NCI-H2196 (cell line): Measurements from ENCODE around the gene KRT73.
A peak's percentile ranks its signal among the peaks of the same experiment; 100 is the strongest.

Experiments
- DNase-seq: peaks from one replicate; lab custom pipeline; 2025; ENCODE audit not compliant: unreplicated experiment; lab: John Stamatoyannopoulos, UW

KRT73 gene

GRCh38 chr12:52575256-52575655 lies 43.1 kb downstream of the KRT73 start:
- DNase-seq: no peak

DNA sequence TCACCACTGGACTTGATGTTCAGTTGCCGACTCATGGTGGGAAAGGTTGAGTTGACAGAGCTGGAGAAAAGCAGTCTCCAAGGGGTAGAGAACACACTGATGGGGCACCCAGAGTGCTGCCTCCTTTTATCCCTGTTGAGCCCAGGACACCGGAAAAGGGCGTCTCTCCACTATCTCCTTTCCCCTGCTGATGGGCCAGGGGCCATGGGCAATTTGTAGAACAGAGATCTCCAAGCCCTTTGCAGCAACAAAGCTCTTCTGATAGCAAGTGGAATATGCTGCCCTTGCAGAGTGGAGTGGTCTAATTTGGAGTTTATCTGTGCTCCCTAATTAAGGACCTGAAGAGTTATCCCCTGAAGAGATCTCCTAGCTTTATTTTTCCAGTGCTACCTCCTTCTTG lies 44.6 kb downstream of the KRT73 start, which contains the start of gene KRT74:
Gene KRT74, minus strand, starts transcription at position 101 of the 400 bp plus-strand sequence. Its CDS starts 66 bp downstream, at position 35.
- no peak for DNase-seq

DNA sequence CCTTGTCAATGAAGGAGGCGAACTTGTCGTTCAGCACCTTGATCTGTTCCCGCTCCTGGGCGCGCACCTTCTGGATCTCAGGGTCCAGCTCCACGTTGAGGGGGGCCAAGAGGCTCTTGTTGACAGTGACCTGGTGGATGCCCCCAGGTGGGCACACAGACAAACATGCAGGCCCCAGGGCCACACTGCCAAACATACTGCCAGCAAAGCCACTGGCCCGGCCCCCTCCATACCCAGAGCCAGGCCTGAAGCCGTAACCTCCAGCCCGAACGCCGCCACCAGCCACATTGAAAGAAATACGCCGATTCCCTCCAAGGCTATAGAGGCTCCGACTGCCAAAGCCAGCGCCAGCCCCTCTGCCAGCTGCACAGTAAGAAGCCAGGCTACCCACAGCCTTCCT lies 45.1 kb downstream of the KRT73 start:
- DNase-seq: no peak

GRCh38 chr12:52570511-52570910 lies 47.8 kb downstream of the KRT73 start:
- no peak for DNase-seq

- DNase-seq: no peak
Observed at GRCh38 chr12:52568111-52568510, 50.2 kb downstream of the KRT73 start.

DNA sequence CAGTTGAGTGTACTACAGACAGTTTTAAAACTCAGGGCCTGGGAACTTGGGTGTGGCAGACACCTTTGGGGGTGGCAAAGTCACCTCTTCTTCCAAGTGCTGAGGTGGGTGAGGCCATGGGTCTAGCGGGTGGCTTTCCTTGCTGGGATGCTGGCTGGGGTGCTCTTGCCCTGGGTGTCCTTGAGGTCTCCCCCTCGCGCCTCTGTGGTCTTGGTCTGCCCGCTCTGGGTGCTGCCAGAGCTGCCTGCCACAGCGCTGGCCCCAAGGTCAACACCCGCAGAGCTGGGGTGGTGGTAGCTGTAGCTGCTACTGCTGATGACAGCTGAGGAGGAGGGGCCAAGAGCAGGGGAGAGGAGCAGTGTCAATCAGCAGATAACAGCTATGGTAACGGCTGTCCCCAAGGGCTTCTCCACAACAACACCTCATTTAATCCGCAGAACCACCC lies 51.5 kb downstream of the KRT73 start:
- no peak for DNase-seq

DNA sequence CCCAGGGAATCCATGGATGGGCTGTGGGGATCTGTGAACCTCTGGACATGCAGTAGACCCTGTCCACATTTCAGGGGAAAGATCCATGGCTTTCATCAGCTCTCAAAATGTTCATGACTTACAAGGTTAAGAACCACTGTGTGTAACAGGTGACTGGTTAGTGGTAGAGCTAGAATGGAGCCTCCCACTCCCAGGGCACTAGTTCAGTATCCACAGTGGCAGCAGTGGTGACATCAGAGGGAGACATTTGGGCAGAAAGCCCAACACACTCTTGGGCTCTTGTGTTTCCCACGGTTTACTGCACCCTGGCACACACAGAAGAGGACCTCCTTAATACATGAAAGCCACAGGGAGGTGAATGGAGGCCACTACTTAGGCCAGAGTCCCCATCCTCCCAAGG lies 53.8 kb downstream of the KRT73 start:
- no peak for DNase-seq

GRCh38 chr12:52561880-52562449 lies 56.4 kb downstream of the KRT73 start:
- peak; percentile 23 for DNase-seq

- DNase-seq: no peak
Observed at GRCh38 chr12:52559979-52560378, 58.4 kb downstream of the KRT73 start.

- DNase-seq: peak; percentile 30
Observed at GRCh38 chr12:52558781-52559445, 59.4 kb downstream of the KRT73 start.
